Activated T-helper 2 cell treated with anti-CD3 and anti-CD28 coated beads, Interferon-gamma antibody, Interleukin-2, Interleukin-4, amounts not matched to agents 10 μg/mL and 5 μg/mL and 100 μg/mL, durations not matched to agents 14 hours and 24 hours and 36 hours (primary cell): ENCODE results near the gene NODAL. TPM values are rescaled to one million over a fixed set of nuclear protein-coding genes. Genes with fewer than 3 reads are reported as not detected.
A peak's percentile ranks its signal among the peaks of the same experiment; 100 is the strongest.

ENCODE experiments used
- DNase-seq: peaks from one replicate; pipeline ENCODE4 v3.0.0; 2021; ENCODE audit warnings: low spot score
- H3K27ac Mint-ChIP-seq: one replicate; pipeline ENCODE4 v1.8.0; 2021; ENCODE audit warnings: mixed read lengths
- H3K27me3 Mint-ChIP-seq: one replicate; pipeline ENCODE4 v1.8.0; 2021; ENCODE audit warnings: low read depth, mixed read lengths
- H3K36me3 Mint-ChIP-seq: one replicate; pipeline ENCODE4 v1.8.0; 2021; ENCODE audit warnings: low read depth, mixed read lengths
- H3K4me1 Mint-ChIP-seq: one replicate; pipeline ENCODE4 v1.8.0; 2021; ENCODE audit warnings: low read depth, mixed read lengths
- H3K4me3 Mint-ChIP-seq: one replicate; pipeline ENCODE4 v1.8.0; 2021; ENCODE audit warnings: low read depth, mild to moderate bottlenecking, moderate library complexity, mixed read lengths
- H3K9me3 Mint-ChIP-seq: one replicate; pipeline ENCODE4 v1.8.0; 2021; ENCODE audit warnings: mixed read lengths
- intact Hi-C: fragments of 100-400 bp; cut with micrococcal nuclease; formaldehyde crosslinking; loops from one replicate; pipeline ENCODE4 v1.15.1; 2023
- total RNA-seq: library from RNA; stranded (reverse); gene quantifications from 2 replicates; pipeline ENCODE4 v1.2.3, GENCODE V29; 2022

NODAL gene
- total RNA-seq, 1 donor from 2014 or later, result not detected

DNA sequence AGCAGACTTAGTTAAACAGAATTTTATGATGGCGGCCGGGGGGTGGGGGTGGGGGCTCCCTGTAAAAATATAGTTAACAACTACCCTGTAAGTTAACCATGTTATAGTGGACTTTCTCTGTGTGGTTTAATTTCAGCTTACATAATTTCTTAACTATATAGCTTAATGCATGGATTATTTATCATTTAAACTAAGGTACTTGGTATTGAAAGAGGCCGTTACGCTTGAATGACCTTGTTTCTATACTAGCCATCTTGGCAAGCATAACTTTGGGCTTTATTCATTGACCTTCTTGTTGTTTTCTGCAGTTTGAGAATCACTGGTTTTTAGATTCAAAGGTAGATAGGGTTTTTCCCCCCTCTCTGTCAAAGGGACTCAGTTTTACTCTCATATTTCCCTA lies 29.1 kb downstream of the NODAL start:
- H3K4me1 Mint-ChIP-seq, result peaks cover 38% of the 10 kb centered on the region
- no peaks in the 10 kb centered on the region for H3K27me3 Mint-ChIP-seq
- peaks cover 48% of the 10 kb centered on the region for H3K36me3 Mint-ChIP-seq
- no peak for DNase-seq
- no peak overlapping the region for H3K27ac Mint-ChIP-seq
- H3K4me3 Mint-ChIP-seq, result no peak overlapping the region
- no peaks in the 10 kb centered on the region for H3K9me3 Mint-ChIP-seq
- intact Hi-C loops, result no loop called here

DNA sequence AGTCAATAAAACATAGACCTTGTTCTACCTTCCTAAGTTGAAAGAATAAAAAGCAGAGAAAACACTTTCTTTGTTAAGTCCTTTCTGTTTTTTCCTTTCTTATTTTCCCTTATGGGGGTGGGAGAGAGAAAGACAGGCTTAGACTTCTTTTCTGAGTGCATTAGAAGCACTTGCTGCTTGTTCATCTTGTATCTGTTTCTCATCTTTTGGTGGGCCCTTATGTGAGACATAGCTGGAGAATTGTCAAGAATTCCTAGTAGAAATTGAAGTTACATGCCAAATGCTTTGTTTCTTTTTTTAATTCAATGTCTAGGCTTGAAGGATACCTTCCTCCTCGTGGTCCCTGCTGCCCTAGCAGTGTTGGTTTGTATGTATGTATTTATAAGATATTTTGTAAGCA lies 30.9 kb downstream of the NODAL start:
- Mint-ChIP-seq H3K27ac (no peak overlapping the region), H3K27me3 (no peaks in the 10 kb centered on the region), H3K4me3 (no peak overlapping the region), H3K9me3 (no peaks in the 10 kb centered on the region), H3K4me1 (peaks cover 38% of the 10 kb centered on the region), H3K36me3 (peaks cover 59% of the 10 kb centered on the region)
- intact Hi-C loops, result no loop called here
- DNase-seq, result no peak

DNA sequence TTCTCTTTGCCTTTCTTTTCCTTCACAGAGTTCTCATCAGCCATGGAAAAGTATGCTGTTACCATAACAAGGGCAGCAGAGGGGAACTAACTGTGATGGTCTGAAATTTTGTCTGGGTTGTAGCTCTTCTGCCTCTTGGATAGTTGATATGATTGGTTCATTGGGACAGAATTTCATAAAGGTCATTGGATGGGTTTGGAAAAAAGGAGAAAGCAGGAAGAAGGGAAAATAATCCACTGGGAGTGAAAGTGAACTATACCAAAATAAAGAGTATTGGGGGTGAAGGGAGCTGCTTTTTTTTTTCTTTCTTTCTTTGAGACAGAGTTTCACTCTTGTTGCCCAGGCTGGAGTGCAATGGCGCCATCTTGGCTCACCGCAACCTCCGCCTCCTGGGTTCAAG lies 31.7 kb downstream of the NODAL start:
- intact Hi-C loops, result no loop called here
- Mint-ChIP-seq H3K27me3 (no peaks in the 10 kb centered on the region), H3K4me1 (peaks cover 39% of the 10 kb centered on the region), H3K9me3 (no peaks in the 10 kb centered on the region), H3K4me3 (no peak overlapping the region), H3K27ac (no peak overlapping the region), H3K36me3 (peaks cover 54% of the 10 kb centered on the region)
- no peak for DNase-seq

DNA sequence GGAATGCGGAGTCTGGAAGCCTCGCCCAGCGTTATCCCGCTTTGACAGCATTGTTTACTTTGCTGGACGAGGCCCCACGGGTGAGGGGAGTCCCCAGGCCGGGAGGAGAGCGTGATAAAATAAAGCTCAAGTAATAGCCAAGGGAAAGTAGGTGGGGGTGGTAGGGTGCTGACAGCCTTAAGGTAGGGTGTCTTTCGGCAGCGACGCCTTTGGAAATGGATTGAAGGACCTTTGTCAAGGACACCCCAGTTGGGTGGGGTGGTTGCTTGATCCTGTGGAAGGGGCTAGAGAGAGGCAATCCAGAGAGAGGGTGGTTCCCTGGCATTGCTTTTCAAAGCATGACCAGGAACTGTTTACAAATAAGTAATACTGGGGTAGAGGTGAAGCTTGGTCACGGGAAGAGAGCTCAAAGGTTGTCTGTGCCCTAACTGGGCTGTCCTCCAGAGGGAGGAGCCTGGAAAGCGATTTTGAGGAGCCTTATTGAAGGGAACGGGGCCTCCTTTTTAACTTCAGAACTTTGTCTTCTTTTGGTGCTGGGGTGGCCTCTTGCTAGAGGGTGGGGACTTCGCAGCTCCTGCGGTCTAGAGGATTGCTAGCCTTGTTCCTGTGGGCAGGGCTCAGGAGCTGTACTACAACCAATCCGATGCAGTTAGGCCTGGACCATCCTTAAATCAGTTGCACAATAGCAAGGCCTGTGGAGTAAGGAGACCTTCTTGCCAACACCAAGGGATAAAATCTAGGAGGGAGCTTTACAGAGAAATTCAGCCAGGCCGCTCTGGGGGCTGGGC lies 36.2 kb downstream of the NODAL start:
- H3K36me3 Mint-ChIP-seq, result peaks cover 31% of the 10 kb centered on the region
- no peaks in the 10 kb centered on the region for H3K9me3 Mint-ChIP-seq
- no peaks in the 10 kb centered on the region for H3K27me3 Mint-ChIP-seq
- peaks cover 35% of the 10 kb centered on the region for H3K4me1 Mint-ChIP-seq
- peak overlapping the region; percentile 79 for H3K27ac Mint-ChIP-seq
- intact Hi-C loops, result loop anchor here (1.0 to 2.0 kb wide), 2 partner anchors 12 to 234 kb away; partner anchors contain the start of gene SAR1A
- peak; percentile 42 for DNase-seq
- peak overlapping the region; percentile 91 for H3K4me3 Mint-ChIP-seq

DNA sequence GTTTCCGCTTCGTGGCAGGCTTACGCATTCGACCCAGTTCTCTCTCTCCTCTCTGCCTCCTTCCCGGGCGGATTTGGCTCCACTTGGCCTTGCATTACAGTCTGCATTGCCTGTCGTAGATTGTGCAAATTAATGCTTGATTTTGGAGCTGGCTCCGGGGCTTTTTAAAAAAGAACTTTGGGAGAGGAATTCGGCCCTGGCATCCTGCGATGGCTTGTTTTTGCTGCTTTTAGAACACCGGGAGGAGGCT lies 36.8 kb downstream of the NODAL start:
- peak overlapping the region; percentile 79 for H3K27ac Mint-ChIP-seq
- intact Hi-C loops, result loop anchor here (1.0 to 2.0 kb wide), 4 partner anchors 13 to 234 kb away; partner anchors contain the start of genes LRRC20, PPA1 and SAR1A
- peaks cover 28% of the 10 kb centered on the region for H3K36me3 Mint-ChIP-seq
- peaks cover 33% of the 10 kb centered on the region for H3K4me1 Mint-ChIP-seq
- no peaks in the 10 kb centered on the region for H3K27me3 Mint-ChIP-seq
- no peak for DNase-seq
- peak overlapping the region; percentile 91 for H3K4me3 Mint-ChIP-seq
- no peaks in the 10 kb centered on the region for H3K9me3 Mint-ChIP-seq

DNA sequence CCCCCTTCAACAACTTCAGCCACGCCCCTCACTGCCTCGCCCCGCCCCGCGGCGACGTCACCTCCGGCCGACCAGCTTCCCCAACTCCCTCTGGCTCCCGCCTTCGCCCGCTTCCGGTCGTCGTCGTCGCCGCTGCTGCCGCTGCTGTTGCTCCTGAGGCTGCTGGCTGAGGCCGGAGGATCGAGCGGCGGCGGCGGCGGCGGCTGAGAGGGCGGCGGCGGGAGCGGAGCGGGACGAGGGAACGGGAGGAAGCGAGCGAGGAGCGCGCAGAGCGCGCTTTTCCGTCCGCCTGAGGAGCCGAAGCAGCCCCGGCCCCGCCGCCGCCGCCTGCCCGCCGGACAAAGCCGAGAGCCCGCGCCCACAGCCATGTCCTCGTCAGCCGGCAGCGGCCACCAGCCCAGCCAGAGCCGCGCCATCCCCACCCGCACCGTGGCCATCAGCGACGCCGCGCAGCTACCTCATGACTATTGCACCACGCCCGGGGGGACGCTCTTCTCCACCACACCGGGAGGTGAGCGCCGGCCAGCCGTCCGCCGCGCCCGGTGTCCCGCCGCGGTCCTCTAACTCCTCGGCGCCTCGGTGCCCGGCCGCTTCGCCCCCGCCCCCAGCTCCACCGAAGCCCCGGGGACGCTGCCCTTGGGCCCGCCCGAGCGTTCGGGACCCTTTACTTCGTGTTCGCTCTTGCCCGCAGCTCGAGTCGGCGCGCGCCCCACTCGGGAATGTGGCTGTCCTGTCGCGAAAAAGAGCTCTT lies 37.3 kb downstream of the NODAL start, which contains the start of gene EIF4EBP2:
EIF4EBP2 (plus strand) TSS at position 110 of the 751 bp plus-strand sequence; CDS start at position 367, 257 bp downstream.
- peaks cover 31% of the 10 kb centered on the region for H3K4me1 Mint-ChIP-seq
- H3K27ac Mint-ChIP-seq, result peak within 1 kb of the TSS; percentile 79
- no peaks in the 10 kb centered on the region for H3K27me3 Mint-ChIP-seq
- peak within 1 kb of the TSS; percentile 91 for H3K4me3 Mint-ChIP-seq
- DNase-seq, result peak; percentile 98
- peaks cover 25% of the 10 kb centered on the region for H3K36me3 Mint-ChIP-seq
- intact Hi-C loops, result loop anchor here (1.0 to 2.0 kb wide), 3 partner anchors 22 to 233 kb away; partner anchors contain the start of genes LRRC20, PPA1 and SAR1A
- no peaks in the 10 kb centered on the region for H3K9me3 Mint-ChIP-seq

DNA sequence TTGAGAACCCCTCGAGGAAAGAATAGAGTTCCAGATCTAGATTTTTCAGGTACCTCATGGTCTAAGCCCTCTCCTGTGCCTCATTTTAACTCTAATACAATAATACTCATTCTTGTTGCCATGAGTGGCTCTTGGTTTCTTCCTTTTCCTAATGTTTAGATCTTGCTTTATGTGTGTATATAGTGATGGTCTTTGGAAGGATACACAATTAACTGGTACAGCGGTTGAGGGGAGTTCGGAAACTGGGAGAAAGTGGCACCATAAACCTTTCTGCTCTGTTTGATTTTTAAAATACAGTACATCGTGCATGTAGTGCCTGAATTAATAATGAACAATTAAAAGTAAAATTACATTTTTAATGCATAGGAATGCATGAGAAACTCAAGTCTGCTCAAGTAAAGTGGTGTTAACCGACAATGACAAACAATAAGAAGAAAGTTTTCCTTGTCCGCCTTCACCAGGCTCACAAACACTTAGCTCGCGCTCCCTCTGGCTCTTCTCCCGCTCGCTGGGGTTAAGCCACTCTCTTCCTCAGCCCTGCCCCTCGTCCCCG lies 37.9 kb downstream of the NODAL start:
- Mint-ChIP-seq H3K36me3 (peaks cover 18% of the 10 kb centered on the region), H3K4me1 (peaks cover 28% of the 10 kb centered on the region), H3K27me3 (no peaks in the 10 kb centered on the region), H3K27ac (peak overlapping the region; percentile 70), H3K4me3 (peak overlapping the region; percentile 91), H3K9me3 (no peaks in the 10 kb centered on the region)
- intact Hi-C loops, result loop anchor here (1.0 to 2.0 kb wide), 3 partner anchors 21 to 233 kb away; partner anchors contain the start of genes LRRC20, PPA1 and SAR1A
- no peak for DNase-seq

DNA sequence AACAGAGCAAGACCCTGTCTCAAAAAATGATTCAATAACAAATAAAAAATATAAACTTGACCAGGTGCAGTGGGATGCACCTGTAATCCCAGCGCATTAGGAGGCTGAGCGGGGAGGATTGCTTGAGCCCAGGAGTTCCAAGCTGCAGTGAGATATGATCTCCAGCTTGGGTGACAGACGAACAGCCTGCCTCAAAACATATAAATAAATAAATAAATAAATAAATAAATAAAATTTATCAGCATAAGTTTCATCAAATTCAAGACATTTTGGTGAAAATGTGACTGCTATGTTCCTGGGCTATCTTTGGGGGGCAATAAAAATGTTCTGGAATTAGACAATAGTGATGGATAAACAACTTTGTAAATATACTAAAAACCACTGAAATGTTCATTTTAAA lies 42.3 kb downstream of the NODAL start:
- no peak for DNase-seq
- Mint-ChIP-seq H3K4me3 (no peak overlapping the region), H3K36me3 (no peaks in the 10 kb centered on the region), H3K9me3 (no peaks in the 10 kb centered on the region), H3K4me1 (peaks cover 6% of the 10 kb centered on the region), H3K27me3 (no peaks in the 10 kb centered on the region), H3K27ac (no peak overlapping the region)
- intact Hi-C loops, result no loop called here

DNA sequence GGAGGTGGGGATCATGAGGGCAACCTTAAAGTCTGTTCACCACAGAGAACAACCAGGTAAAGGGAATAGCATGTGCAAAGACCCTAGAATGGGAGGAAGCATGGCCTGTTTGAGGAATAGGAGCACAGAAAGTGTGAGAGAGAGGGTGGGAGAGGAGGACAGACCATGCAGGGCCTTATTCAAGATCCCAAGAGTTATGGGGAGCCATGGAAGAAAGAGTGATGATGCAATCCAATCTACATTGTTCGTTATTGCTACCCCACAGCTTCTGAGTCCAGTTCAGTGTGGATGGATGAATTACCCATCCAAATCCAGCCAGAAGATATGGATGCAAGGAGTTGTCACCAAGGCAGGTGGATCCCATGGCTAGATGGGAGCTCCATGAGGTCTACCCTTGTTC lies 45.3 kb downstream of the NODAL start:
- intact Hi-C loops, result no loop called here
- H3K9me3 Mint-ChIP-seq, result no peaks in the 10 kb centered on the region
- DNase-seq, result no peak

DNA sequence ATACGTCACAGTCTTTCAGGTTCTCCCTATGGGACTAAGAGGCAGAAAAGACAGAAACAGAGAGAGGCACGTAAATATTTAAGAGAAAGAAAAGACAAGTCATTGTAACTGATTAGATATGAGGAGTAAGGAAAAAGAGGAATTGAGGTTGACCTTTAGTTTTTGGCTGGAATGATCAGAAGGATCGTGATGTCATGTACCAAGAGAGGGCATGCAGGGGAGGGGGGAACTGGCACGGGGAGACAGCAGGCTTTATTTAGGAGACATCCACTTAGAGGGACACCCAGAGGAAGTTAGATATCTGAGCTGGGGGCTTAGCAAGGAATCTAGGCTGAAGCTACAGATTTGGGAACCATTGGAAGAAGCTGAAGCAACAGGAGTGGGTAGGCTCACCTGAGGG lies 49.8 kb downstream of the NODAL start:
- DNase-seq, result no peak

More for the DNA sequence above, 45.3 kb downstream of the NODAL start:
- Mint-ChIP-seq H3K4me3 (no peak overlapping the region), H3K36me3 (no peaks in the 10 kb centered on the region), H3K4me1 (no peaks in the 10 kb centered on the region), H3K27ac (no peak overlapping the region), H3K27me3 (peaks cover 9% of the 10 kb centered on the region)

More for the DNA sequence above, 49.8 kb downstream of the NODAL start:
- peaks cover 24% of the 10 kb centered on the region for H3K27me3 Mint-ChIP-seq
- no peak overlapping the region for H3K27ac Mint-ChIP-seq
- peaks cover 4% of the 10 kb centered on the region for H3K4me1 Mint-ChIP-seq
- intact Hi-C loops, result no loop called here
- H3K9me3 Mint-ChIP-seq, result no peaks in the 10 kb centered on the region
- H3K4me3 Mint-ChIP-seq, result no peak overlapping the region
- no peaks in the 10 kb centered on the region for H3K36me3 Mint-ChIP-seq
